Glomerular visceral epithelial cell (primary cell): Measurements from ENCODE around the gene MYO15B.

Experiments
- DNase-seq: peaks from one replicate; pipeline ENCODE4 v3.0.0-alpha.2; 2016; ENCODE audit errors: extremely low spot score

Gene MYO15B

DNA sequence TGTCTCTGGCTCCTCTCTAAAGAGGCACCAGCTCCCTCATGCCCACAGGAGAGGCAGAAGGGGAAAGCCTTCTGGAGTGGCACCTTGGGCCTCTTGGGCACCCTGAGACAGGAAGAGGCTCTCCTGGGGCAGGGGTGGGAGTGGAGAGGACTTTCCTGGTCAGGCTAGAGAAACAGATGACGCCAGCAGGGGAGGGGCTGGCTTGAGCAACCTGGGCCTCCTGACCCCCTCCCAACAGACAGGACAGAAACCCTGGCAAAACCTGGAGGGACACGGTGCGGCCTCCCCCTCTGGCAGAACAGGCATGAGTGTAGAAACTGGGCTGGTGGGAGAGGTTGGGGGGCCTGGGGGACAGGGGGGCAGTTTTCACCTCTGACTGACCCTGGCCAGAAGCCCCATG lies 51.7 kb downstream of the MYO15B start:
- DNase-seq = no peak

GRCh38 chr17:75639771-75640555 lies 52.4 kb downstream of the MYO15B start:
- DNase-seq = no peak

DNA sequence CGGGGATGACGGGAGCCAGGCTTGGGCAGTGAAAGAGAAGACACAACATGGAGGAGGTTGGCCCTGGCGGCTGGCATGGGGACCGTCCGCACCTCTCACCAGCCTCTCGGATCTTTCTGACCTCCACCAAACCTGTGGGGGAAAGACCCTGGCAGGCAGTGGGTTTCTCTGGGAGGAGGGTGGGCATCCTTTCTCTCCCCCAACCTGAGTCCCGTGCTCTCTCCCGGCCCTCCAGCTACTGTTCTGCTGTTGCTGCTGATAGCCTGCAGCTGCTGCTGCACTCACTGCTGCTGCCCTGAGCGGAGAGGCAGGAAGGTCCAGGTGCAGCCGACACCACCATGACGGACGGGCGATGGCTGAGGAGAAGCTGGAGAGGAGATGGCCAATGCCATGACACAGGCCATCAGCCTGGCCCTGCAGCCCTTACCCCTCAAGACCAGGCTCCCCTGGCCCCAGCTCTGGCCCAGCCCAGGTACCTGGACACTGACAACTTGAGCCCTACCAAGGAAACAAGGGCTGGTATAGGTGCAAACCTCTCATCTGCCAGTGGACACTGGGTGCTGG lies 53.0 kb downstream of the MYO15B start:
- DNase-seq = no peak

- DNase-seq = peak; percentile 47
These were observed 53.7 kb downstream of the MYO15B start for GRCh38 chr17:75641343-75641742.

GRCh38 chr17:75642182-75642783 lies 54.7 kb downstream of the MYO15B start:
- DNase-seq = no peak

DNA sequence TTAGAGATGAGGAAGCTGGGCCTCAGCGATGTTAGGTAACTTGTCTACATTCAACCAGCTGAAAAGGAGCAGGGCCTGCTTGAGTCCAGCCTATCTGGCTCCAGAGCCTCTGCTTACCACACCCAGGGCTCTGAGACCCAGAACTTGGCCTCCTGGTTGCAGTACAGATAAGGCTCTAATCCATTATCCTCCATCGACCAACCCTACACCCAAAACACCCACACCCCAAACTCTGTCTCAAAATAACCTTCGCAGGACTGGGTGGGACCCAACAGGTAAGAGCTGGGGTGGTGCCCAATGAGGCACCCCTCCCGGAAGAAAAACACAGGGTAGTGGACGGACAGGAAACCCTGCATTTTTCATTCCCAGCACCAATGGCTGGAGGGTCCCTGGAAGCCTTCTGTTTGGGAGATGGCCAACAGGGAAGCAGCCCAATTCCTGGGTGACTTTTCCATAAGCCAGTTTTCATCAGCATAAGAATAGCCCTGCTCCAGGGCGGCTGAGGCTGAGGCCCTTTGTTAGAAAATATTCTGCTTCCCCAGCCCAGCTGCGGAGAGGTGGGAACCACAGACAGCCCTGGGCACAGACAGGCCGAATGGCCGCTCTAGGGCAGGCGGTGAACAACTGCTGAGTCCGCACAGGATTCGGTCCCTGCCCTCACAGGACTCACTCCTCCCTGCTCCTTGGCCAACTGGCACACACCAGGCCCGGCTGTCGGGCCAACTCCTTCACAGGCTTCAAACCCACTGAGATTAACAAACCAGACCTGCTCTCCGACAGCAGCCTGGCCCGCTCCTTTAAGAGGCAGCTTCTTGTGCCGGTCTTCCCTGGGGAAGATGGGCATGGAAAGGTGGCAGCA lies 55.4 kb downstream of the MYO15B start:
- no peak for DNase-seq

DNA sequence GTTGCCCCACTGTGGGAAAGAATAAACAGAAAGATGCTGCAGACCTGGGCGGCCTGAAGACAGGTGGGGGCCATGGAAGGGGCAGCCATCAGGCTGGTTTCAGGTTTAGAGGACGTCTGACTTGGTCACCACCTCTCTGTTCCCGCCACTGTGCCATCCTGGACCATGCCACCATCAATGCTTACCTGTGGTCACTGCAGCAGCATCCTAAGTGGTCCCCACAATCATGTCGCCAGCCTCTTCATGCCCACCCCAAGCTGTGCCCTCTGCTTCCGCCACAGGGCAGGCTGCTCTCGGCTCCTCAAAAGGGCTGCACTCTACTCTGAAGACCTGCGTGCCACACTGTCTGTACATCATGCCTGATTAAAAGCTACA lies 56.0 kb downstream of the MYO15B start:
- DNase-seq = no peak

- DNase-seq = peak; percentile 85
These were observed 57.9 kb downstream of the MYO15B start for GRCh38 chr17:75645501-75645888.

- DNase-seq = peak; percentile 96
These were observed 58.5 kb downstream of the MYO15B start for GRCh38 chr17:75645889-75646637.

- no peak for DNase-seq
These were observed 59.0 kb downstream of the MYO15B start for GRCh38 chr17:75646638-75646992.

- no peak for DNase-seq
These were observed 59.5 kb downstream of the MYO15B start for GRCh38 chr17:75647061-75647460.

DNA sequence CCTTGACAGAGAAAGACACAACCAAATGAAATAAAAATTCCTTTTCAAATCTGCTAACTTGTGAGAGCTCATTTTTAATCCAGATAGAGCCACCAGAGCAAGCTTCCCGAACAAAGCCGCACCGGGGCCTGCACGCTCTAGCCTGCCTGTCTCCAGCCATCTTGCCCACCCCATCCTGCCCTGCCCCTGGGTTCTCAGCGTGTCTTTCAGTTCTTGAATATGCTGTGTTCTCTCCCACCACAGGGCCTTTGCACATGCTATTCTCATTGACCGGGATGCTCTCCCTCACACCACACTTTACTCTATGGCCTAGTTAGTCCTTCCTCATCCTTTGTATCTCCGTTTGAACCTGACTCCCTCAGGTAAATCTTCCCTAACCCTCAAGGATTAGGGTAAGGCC lies 60.3 kb downstream of the MYO15B start:
- no peak for DNase-seq

GRCh38 chr17:75649687-75650086 lies 62.1 kb downstream of the MYO15B start:
- no peak for DNase-seq

- no peak for DNase-seq
These were observed 63.3 kb downstream of the MYO15B start for GRCh38 chr17:75650874-75651273.

- no peak for DNase-seq
These were observed 64.7 kb downstream of the MYO15B start for GRCh38 chr17:75652341-75652740.

DNA sequence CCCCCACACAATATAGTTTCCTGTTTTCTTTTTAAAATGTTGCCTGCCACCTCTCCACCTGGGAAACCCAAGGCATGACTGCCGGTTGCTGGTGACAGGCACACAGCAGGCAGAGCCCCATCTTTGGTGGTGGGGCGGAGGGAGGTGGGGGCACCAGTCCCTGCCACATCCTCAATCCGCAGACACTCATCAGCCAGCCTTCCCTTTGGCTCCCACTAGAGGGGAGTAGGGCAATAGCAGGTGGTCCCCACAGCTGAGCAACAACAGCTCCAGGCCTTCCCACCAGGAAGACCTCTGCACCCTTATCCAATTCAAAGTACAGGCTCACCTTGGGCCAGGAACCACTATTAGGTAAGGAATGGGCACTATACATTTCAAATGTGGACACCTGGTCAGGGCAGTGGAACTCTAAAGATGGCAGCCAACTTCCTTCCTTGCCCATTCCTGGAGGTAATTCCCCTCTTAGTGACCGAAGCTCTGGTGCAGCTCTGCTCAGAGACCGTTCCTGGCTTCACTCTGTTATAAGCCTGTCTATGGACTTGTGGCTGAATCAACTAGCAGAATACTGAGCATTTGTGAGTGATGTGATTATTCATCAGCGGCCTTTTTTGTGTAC lies 65.4 kb downstream of the MYO15B start:
- DNase-seq = peak; percentile 47

- no peak for DNase-seq
These were observed 66.6 kb downstream of the MYO15B start for GRCh38 chr17:75654176-75654575.

- no peak for DNase-seq
These were observed 70.6 kb downstream of the MYO15B start for GRCh38 chr17:75658237-75658636.

GRCh38 chr17:75661531-75661930 lies 73.9 kb downstream of the MYO15B start:
- no peak for DNase-seq

DNA sequence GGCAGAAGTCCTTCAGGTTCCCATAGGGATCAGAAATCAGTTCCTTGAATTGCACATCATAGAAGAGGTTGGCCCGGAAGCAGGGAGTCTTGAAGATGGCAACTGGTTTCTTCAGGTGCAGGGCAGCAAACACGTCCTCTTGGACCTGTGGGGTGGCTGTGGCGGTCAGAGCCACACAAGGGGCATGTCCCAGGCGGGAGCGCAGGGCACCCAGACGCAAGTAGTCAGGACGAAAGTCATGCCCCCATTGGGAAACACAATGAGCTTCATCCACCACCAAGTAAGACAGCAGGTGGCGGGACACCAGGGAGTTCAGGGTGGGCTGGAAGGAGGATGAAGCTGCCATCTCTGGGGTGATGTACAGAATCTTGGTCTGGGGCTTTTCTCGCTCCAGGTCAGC lies 74.9 kb downstream of the MYO15B start:
- no peak for DNase-seq

- no peak for DNase-seq
These were observed 76.5 kb downstream of the MYO15B start for GRCh38 chr17:75664099-75664549.
